MG63 (cell line): Measurements from ENCODE around the gene RAB31. TPM values are rescaled to one million over a fixed set of nuclear protein-coding genes. Genes with fewer than 3 reads are reported as not detected.
"Not testable (repeated sequence)": the region's sequence is repeated elsewhere in the genome, so short reads cannot be mapped to it uniquely, and the experiment has no call there.

Source experiments
- DNase-seq: peaks from one replicate; pipeline ENCODE4 v3.0.0-alpha.2; 2020
- H3K27me3 ChIP-seq: fragments of 250-450 bp; sonication (Bioruptor Pico); 2 replicates; pipeline ENCODE4 v1.5.1; 2020; ENCODE audit warnings: mild to moderate bottlenecking, moderate library complexity
- H3K36me3 ChIP-seq: fragments of 250-450 bp; sonication (Bioruptor Pico); 2 replicates; pipeline ENCODE4 v1.5.1; 2020; ENCODE audit warnings: mild to moderate bottlenecking, moderate library complexity
- H3K4me3 ChIP-seq: fragments of 250-450 bp; sonication (Bioruptor Pico); 2 replicates; pipeline ENCODE4 v1.5.1; 2020; ENCODE audit warnings: mild to moderate bottlenecking, moderate library complexity
- H3K9me3 ChIP-seq: fragments of 250-450 bp; sonication (Bioruptor Pico); 2 replicates; pipeline ENCODE4 v1.5.1; 2020; ENCODE audit warnings: mild to moderate bottlenecking, moderate library complexity
- total RNA-seq: library from RNA; depleted of rRNA; stranded (reverse); fragments of >200 nt; shearing (Covaris generic); gene quantifications from 2 replicates; pipeline ENCODE4 v1.2.3, GENCODE V29; 2014; ENCODE audit warnings: low replicate concordance; rRNA removed

Gene RAB31
- total RNA-seq, 1 experiment from 2014 or later, result 19.5 TPM

DNA sequence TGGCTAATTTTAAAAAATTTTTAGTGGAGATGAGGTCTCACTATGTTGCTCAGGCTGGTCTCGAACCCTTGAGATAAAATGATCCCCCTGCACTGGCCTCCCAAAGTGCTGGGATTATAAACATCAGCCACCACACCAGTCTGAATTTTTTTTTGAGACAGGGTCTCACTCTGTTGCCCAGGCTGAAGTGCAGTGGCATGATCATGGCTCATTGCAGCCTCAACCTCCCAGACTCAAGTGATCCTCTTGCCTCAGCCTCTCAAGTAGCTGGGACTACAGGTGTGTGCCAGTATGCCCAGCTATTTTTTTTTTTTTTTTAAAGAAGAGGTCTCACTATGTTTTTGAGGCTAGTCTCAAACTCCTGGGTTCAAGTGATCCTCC is 191.4 kb downstream of the RAB31 start:
- not testable (repeated sequence) for H3K4me3 ChIP-seq, H3K9me3 ChIP-seq, DNase-seq, H3K27me3 ChIP-seq, H3K36me3 ChIP-seq

DNA sequence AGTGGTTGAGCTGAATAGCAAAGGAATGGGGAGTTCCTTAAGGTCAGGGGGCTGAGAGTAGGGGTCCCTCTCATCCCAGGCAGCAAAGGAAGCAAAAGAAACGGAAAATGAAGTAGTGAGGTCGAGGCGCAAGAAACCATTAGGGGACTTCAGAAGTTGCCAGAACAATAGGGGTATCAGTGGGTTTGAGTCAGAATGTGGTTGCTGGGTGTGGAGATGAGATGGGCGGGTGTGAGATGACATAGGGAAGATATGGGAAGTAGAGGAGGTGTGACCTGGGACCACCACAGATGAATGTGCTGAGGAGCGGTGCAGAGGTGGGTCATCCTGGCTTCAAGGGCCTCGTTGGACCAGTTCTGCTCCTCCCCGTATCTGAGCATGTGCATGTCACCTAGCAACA is 192.6 kb downstream of the RAB31 start:
- Histone ChIP-seq H3K27me3 (no peaks in the 10 kb centered on the region), H3K9me3 (no peaks in the 10 kb centered on the region), H3K4me3 (no peak overlapping the region), H3K36me3 (no peaks in the 10 kb centered on the region)
- no peak for DNase-seq

GRCh38 chr18:9901377-9901776 is 193.3 kb downstream of the RAB31 start:
- Histone ChIP-seq H3K36me3 (no peaks in the 10 kb centered on the region), H3K4me3 (no peak overlapping the region), H3K9me3 (no peaks in the 10 kb centered on the region), H3K27me3 (no peaks in the 10 kb centered on the region)
- DNase-seq, result no peak

DNA sequence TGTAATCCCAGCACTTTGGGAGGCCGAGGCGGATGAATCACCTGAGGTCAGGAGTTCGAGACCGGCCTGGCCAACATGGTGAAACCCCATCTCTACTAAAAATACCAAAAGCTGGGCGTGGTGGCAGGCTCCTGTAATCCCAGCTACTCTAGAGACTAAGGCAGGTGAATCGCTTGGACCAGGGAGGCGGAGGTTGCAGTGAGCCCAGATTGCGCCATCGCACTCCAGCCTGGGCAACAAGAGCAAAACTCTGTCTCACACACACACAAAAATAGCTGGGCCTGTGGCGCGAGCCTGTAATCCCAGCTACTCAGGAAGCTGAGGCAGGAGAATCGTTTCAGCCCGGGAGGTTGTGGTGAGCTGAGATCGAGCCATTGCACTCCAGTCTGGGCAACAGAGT is 194.2 kb downstream of the RAB31 start:
- H3K9me3 ChIP-seq, H3K27me3 ChIP-seq, DNase-seq, H3K4me3 ChIP-seq, H3K36me3 ChIP-seq: not testable (repeated sequence)

DNA sequence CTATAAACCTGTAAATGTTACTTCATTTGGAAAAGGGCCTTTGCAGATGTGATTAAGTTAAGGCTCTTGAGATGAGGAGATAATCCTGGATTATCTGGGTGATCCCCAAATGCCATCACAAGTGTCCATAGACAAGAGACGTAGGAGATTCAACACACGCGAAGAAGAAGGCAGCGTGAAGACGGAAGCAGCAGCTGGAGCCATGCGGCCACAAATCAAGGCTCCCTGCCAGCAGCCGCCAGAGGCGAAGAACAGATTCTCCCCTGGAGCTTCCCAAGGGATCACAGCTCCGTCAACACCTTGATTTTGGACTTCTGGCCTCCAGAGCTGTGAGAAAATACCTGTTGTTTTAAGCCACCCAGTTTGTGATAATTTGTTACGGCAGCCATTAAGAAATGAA is 194.7 kb downstream of the RAB31 start:
- DNase-seq, result no peak

DNA sequence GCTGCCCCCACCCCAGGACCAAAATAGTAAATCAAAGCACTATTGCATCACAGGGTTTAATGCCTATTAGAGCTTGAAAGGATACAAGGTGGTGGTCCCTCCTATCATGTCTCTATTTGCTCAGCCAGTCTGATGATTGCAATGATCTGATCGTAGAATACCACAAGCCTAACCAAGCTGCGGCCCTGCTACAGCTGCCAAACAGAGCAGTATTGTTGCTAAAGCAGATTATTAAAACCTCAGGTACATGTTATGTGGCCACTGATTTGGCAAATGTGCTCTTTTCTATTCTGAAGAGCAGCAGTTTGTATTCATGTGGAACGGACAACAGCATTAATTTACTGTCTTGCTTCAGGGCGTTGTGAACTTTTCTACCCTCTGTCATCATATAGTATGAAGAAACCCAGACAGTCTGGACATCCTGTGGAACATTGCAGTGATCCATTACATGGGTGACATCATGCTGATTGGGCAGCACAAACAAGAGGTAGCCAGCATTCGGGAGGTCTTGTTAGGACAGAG is 197.4 kb downstream of the RAB31 start:
- no peak for DNase-seq
- Histone ChIP-seq H3K4me3 (no peak overlapping the region), H3K9me3 (no peaks in the 10 kb centered on the region), H3K36me3 (no peaks in the 10 kb centered on the region), H3K27me3 (no peaks in the 10 kb centered on the region)

More for the DNA sequence above, 194.7 kb downstream of the RAB31 start:
- no peak overlapping the region for H3K4me3 ChIP-seq
- no peaks in the 10 kb centered on the region for H3K9me3 ChIP-seq
- no peaks in the 10 kb centered on the region for H3K27me3 ChIP-seq
- H3K36me3 ChIP-seq, result no peaks in the 10 kb centered on the region

GRCh38 chr18:9906481-9906880 is 198.4 kb downstream of the RAB31 start:
- Histone ChIP-seq H3K27me3 (no peaks in the 10 kb centered on the region), H3K9me3 (no peaks in the 10 kb centered on the region), H3K4me3 (no peak overlapping the region), H3K36me3 (no peaks in the 10 kb centered on the region)
- DNase-seq, result no peak

DNA sequence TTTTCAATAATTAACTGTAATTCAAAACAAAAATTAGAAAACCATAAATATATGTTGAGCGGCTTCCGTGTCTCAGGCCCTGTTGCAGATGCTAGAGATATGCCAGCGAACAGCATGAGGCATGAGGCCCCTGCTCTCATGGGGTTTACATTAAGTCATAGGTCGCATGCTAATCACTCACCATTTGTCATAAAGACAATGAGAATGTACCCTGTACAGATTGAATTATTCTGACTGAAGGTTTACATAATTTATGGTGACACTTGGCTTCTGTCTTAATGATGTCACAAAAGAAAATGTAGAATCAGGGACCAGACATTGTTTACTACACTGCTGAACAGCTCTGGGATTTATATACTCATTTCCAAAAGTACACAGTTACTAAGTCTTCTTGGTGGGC is 199.8 kb downstream of the RAB31 start:
- DNase-seq, result no peak
- no peak overlapping the region for H3K4me3 ChIP-seq
- H3K9me3 ChIP-seq, result peaks cover 2% of the 10 kb centered on the region; the same call in 1 of the 2 replicates
- H3K36me3 ChIP-seq, result no peaks in the 10 kb centered on the region
- no peaks in the 10 kb centered on the region for H3K27me3 ChIP-seq

DNA sequence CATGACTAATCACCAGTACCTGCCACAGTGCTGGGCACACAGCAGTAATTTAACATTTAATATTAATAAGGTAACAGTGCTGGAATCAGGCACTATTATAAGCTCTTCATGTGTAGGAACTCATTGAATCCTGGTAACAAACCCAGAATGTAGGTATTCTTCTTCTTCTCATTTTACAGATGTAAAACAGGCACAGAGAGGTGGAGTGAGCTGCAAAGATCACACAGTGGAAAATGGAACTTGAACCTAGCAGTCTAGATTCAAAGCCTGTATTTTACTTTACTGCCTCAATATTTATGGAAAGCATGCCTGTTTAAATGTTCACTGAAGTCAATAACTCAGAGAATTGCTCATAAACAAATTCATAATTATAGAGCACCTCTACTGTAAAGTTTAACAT is 202.0 kb downstream of the RAB31 start:
- Histone ChIP-seq H3K36me3 (no peaks in the 10 kb centered on the region), H3K4me3 (no peak overlapping the region), H3K27me3 (no peaks in the 10 kb centered on the region), H3K9me3 (peaks cover 2% of the 10 kb centered on the region; the same call in 1 of the 2 replicates)
- no peak for DNase-seq

GRCh38 chr18:9910661-9911060 is 202.6 kb downstream of the RAB31 start:
- Histone ChIP-seq H3K27me3 (no peaks in the 10 kb centered on the region), H3K9me3 (peaks cover 2% of the 10 kb centered on the region; the same call in 1 of the 2 replicates), H3K4me3 (no peak overlapping the region), H3K36me3 (no peaks in the 10 kb centered on the region; the same call in 1 of the 2 replicates)
- no peak for DNase-seq

DNA sequence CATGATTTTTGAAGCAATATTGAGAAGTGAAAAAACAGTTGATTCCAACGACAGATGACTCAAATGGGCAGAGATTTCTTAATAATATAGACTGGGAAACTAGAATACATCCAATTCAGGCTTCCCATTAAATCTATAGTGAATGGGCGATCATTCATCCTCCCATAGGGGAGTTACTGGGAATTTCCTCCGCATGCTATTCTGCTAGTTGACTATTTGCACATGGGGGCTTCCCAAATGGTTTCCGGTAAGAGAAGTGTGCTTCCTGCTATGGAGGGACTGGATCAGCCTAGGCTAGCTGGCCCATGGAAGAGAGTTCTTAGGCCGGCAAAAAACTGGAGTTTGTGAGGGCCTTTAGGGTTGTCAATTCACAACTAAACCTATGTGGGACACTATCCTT is 203.1 kb downstream of the RAB31 start:
- Histone ChIP-seq H3K9me3 (peaks cover 2% of the 10 kb centered on the region; the same call in 1 of the 2 replicates), H3K27me3 (no peaks in the 10 kb centered on the region), H3K4me3 (no peak overlapping the region), H3K36me3 (no peaks in the 10 kb centered on the region; the same call in 1 of the 2 replicates)
- no peak for DNase-seq

Other genes starting within 250 kb of the RAB31 start
- 42.2 and 52.4 TPM in 2 replicates for gene RALBP1, start 232.8 kb upstream of the RAB31 start, total RNA-seq
- gene PPP4R1, start 93.7 kb upstream of the RAB31 start, total RNA-seq, result 45.1 and 103 TPM in 2 replicates
- 0.33 TPM in 1 of 2 replicates, not detected in the other for gene TXNDC2, start 177.7 kb downstream of the RAB31 start, total RNA-seq
- 238 and 451 TPM in 2 replicates for gene VAPA, start 205.7 kb downstream of the RAB31 start, total RNA-seq